Breast epithelium (tissue), 3 donors: Measurements from ENCODE around the gene CRAMP1.

Experiments
- POLR2A ChIP-seq: fragments of 450-650 bp; IDR thresholded peaks from one replicate; pipeline ENCODE4 v1.6.1; 2016; ENCODE audit warnings: antibody characterized with exemption, mild to moderate bottlenecking, moderate library complexity
- POLR2AphosphoS5 ChIP-seq, 3 donors: sonication (generic); formaldehyde crosslinking; IDR thresholded peaks; one replicate each; pipeline ENCODE4 v1.6.1; 2017; ENCODE audit warnings: antibody characterized with exemption in 3 of 3

DNA sequence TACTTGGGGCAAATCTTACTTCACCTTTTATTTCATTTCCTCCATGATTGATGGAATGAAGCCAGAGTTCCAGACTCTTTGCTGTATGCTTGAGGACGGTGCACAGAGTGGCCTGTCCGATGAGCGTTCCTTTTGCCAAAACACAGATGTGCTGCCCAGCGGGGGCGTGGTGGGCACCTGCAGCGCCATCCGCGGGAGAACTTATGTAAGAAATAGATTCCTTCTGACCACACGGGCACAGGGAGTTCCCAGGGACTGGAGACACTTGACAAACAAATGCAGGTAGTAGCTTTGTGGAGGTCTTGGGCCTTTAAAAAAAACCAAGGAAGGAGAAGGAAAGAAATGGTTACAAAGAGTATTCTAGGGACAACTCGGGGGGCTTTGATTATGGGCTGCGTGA, 30.6 kb downstream of the CRAMP1 start:
- TF ChIP-seq POLR2A, result no peak
- no peak for TF ChIP-seq POLR2AphosphoS5 (IDR thresholded peaks at IDR 0.05)
